Cerebellar nuclear complex (tissue), 1 donor: ENCODE data around the gene NASP.

ENCODE experiments used
- DNase-seq, 2 experiments: peaks; one replicate each; lab custom pipeline; 2025; lab: John Stamatoyannopoulos, UW

Gene NASP

DNA sequence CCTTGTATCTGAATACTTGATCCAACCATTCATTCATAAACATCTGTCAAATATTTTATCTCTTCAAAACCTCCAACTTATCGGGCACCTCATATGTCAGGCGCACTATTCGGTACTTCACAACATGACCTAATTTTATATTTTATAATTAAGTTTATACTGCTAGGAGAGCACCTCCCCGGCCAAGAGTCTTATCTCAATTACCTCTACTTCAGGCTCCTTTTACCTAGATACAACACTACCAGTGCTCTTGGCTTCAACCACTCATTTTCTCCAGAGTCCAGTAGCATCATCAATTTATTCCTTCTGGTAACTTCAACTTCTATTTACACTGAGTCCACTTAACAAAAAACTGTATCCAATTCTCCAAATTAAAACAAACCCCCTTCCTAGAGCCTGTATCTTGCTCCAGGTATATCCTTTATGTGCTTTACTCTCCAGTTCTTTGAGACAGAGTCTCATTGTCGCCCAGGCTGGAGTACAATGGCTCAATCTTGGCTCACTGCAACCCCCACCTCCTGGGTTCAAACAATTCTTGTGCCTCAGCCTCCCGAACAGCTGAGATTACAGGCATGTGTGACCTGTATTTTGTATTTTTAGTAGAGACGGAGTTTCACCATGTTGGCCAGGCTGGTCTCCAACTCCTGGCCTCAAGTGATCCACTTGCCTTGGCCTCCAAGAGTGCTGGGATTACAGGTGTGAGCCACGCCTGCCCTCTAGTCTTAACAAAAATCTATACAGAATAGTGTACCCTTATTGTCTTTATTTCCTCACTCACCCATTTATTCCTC lies 83.7 kb downstream of the NASP start:
- no peak for DNase-seq
